KOPT-K1 (cell line): Measurements from ENCODE around the gene PDGFRA.

Experiments
- H3K27ac ChIP-seq: fragments of 200-600 bp; sonication (generic); 2 replicates; pipeline ENCODE4 v1.5.1; 2016; ENCODE audit warnings: antibody characterized with exemption, mild to moderate bottlenecking, low read depth, low read length; ENCODE audit not compliant: poor library complexity, severe bottlenecking
- H3K36me3 ChIP-seq: fragments of 200-600 bp; sonication (generic); 2 replicates; pipeline ENCODE4 v1.5.1; 2017; ENCODE audit warnings: antibody characterized with exemption, mild to moderate bottlenecking, low read length, moderate library complexity; ENCODE audit not compliant: insufficient read depth
- H3K9me3 ChIP-seq: fragments of 200-600 bp; sonication (generic); 2 replicates; pipeline ENCODE4 v1.5.1; 2017; ENCODE audit warnings: antibody characterized with exemption, low read length, mild to moderate bottlenecking; ENCODE audit not compliant: insufficient read depth, poor library complexity, severe bottlenecking

Gene PDGFRA

DNA sequence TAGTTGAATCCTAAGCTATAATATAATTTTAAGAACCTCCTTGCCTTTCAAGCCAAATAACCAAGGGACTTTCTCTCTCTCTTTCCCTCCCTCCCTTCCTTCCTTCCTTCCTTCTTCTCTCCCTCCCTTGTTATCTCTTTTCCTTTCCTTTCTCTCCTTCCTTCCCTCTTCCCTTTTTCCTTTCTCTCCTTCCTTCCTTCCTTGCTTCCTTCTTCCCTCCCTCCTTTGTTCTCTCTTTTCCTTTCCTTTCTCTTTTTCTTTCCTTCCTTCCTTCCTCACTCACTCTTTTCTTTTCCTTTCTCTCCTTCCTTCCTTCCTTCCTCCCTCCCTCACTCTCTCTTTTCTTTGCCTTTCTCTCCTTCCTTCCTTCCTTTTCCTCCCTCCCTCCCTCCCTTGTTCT, 42.4 kb downstream of the PDGFRA start:
- no peak overlapping the region for H3K27ac ChIP-seq
- H3K9me3 ChIP-seq = no peaks in the 10 kb centered on the region
- H3K36me3 ChIP-seq = no peaks in the 10 kb centered on the region

DNA sequence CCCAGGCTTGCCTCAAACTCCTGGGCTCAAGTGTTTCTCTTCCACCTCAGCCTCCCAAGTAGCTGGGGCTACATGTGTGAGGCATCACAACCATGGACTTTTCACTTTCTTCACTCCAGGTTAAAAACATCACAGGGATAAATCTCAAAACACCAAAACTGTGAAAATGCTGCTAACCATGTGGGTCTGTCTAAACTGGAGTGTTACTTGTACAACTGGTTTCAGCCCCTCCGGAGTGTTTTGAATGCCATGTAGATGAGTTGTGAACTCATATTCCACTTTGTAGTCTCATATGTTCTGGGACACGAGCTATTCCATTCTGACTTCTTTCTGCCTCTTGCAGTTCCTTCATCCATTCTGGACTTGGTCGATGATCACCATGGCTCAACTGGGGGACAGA, 43.0 kb downstream of the PDGFRA start:
- Histone ChIP-seq H3K9me3 (no peaks in the 10 kb centered on the region), H3K27ac (no peak overlapping the region), H3K36me3 (no peaks in the 10 kb centered on the region)

GRCh38 chr4:54274264-54274663, 45.2 kb downstream of the PDGFRA start:
- Histone ChIP-seq H3K27ac (no peak overlapping the region), H3K36me3 (no peaks in the 10 kb centered on the region), H3K9me3 (no peaks in the 10 kb centered on the region)

DNA sequence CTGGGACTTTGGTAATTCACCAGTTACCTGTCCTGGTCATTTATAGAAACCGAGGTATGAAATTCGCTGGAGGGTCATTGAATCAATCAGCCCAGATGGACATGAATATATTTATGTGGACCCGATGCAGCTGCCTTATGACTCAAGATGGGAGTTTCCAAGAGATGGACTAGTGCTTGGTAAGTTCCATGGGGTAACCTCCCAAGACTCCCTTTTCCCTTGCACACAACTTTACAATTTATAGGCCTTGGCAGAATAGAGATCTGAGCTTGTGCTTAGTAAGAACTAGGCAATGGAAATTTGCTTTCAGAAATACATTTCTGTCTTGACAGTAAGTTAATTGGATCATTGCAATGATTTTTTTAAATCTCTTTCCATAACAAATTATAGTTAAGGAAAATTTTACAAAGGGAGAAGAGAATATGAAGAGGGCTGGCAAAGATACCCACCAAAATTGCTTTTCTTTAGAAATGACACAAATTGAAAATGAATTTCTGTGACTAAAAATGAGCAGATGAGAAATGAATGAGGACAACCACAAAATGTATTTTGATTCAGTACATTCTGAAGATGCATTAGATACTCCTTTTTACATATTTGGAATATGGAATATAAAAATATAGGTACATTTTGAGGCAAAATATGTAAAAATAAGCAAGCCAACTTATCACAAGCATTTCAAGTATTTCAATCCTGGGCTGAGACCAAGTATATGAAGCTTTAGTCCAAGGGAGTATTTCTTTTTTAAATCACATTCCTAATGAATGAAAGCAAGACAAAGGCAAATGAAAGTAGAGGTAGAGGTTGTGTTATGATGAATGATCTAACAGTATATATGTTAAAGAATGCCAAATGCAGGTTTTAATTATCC, 45.9 kb downstream of the PDGFRA start:
- Histone ChIP-seq H3K9me3 (no peaks in the 10 kb centered on the region), H3K36me3 (no peaks in the 10 kb centered on the region), H3K27ac (no peak overlapping the region)

GRCh38 chr4:54276641-54277430, 47.7 kb downstream of the PDGFRA start:
- Histone ChIP-seq H3K36me3 (no peaks in the 10 kb centered on the region), H3K9me3 (no peaks in the 10 kb centered on the region), H3K27ac (no peak overlapping the region)

- no peak overlapping the region for H3K27ac ChIP-seq
- H3K36me3 ChIP-seq = no peaks in the 10 kb centered on the region
- no peaks in the 10 kb centered on the region for H3K9me3 ChIP-seq
Measured at GRCh38 chr4:54277691-54278090, 48.6 kb downstream of the PDGFRA start.

DNA sequence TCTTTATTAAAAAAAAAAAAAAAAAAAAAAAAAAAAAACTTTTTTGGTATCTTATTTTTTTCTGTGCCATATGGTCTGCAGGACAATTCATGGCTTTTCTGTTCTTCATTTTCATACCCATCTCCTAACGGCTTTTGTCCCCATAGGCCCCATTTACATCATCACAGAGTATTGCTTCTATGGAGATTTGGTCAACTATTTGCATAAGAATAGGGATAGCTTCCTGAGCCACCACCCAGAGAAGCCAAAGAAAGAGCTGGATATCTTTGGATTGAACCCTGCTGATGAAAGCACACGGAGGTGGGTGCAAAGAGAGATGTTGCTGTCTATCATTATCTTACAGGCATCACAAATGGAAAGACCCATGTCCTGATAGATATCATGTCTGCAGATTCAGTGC, 49.1 kb downstream of the PDGFRA start:
- Histone ChIP-seq H3K9me3 (no peaks in the 10 kb centered on the region), H3K27ac (no peak overlapping the region), H3K36me3 (no peaks in the 10 kb centered on the region)

DNA sequence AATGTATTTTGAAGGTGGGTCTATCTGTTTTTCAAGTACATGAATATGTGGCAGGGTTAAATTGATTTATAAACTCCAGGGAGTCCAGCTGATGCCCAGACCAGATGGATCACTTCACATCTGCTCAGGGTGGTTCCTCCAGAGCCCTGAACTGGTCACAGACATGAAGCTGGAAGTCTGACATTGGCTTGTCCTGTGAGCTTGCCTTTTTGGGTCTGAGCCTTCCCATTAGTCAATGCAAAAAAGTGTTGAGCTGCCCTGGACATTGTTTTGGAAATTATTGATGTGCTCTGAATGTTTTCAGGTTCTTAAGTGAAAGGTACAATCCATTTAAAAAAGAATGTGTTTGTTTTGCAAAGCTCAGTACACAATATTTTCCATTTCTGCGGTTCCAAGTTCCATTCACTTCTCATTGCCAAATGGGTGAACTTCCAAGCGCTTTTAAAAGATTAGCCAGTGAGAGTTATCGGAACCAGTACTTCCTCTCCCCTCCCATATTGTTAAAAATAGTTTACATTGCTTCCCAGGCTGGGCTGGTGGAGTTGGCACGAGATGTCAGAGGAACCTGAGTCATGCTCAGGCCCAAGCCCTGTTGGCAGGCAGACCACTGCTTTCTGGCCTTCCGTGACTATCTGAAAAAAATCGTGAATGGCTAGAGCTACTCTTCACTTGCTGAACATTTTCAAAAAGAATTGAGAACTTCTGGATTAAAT, 52.1 kb downstream of the PDGFRA start:
- H3K36me3 ChIP-seq = no peaks in the 10 kb centered on the region
- H3K27ac ChIP-seq = no peak overlapping the region
- H3K9me3 ChIP-seq = no peaks in the 10 kb centered on the region

- Histone ChIP-seq H3K9me3 (no peaks in the 10 kb centered on the region), H3K27ac (no peak overlapping the region), H3K36me3 (no peaks in the 10 kb centered on the region)
Measured at GRCh38 chr4:54282837-54283236, 53.7 kb downstream of the PDGFRA start.

DNA sequence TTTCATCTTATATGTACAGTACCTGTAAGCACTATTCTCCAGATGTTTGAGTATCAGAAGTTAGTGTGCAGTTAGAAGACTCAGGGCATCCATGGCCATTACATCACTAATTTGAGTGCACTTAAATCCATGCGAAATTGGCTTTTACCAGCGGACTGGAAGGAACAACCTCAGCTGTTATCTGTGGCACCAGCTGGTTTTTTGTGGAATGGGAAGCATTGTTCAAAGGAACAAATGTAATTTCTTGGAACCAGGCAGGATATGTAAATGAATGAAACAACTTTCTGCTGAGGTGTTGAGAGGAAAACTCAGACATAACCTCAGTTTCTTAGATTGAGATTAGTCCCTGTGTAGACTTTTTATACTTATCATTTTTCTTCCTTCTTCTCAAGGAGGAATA, 60.2 kb downstream of the PDGFRA start:
- Histone ChIP-seq H3K36me3 (no peaks in the 10 kb centered on the region), H3K27ac (no peak overlapping the region), H3K9me3 (no peaks in the 10 kb centered on the region)

GRCh38 chr4:54290980-54291379, 61.9 kb downstream of the PDGFRA start:
- no peaks in the 10 kb centered on the region for H3K36me3 ChIP-seq
- no peak overlapping the region for H3K27ac ChIP-seq
- H3K9me3 ChIP-seq = no peaks in the 10 kb centered on the region

DNA sequence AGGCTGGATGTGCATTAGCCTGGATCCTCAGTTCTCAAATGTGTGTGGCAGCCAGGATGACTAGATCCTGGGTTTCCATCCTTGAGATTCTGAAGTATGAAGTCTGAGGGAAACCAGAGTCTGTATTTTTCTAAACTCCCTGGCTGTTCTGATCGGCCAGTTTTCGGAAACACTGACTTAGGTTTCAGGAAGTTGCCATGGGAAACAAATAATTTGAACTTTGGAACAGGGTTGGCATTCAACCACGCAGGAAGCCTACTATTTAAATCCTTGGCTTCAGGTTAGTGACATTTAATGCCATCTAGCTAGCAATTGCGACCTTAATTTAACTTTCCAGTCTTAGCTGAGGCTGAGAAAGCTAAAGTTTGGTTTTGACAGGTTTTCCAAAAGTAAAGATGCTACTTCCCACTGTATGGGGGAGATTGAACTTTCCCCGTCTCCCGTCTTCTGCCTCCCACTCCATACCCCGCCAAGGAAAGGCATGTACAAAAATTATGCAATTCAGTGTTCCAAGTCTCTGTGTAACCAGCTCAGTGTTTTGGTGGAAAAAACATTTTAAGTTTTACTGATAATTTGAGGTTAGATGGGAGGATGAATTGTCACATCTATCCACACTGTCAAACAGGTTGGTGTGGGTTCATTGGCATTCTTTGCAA, 67.6 kb downstream of the PDGFRA start:
- no peaks in the 10 kb centered on the region for H3K36me3 ChIP-seq
- no peak overlapping the region for H3K27ac ChIP-seq
- H3K9me3 ChIP-seq = peaks cover 12% of the 10 kb centered on the region

DNA sequence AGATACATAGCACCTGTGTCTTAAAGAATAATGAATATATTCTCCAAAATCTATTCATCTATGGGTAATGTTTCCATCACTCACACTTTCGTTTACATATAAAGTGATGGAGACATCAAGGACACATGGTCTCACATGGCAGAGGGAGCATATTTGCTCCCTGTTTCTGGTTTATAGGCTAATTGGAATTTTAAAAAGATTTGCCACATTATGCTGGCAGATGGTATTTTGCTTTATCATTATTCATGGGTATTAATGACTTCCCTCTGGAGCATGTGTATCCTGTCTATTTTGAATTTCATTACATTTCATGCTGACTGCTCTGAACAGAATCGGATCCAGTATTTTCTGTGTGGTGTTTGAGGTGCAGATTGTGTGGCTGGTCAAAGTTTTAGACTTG, 79.0 kb downstream of the PDGFRA start:
- Histone ChIP-seq H3K9me3 (no peaks in the 10 kb centered on the region), H3K27ac (no peak overlapping the region), H3K36me3 (no peaks in the 10 kb centered on the region)

DNA sequence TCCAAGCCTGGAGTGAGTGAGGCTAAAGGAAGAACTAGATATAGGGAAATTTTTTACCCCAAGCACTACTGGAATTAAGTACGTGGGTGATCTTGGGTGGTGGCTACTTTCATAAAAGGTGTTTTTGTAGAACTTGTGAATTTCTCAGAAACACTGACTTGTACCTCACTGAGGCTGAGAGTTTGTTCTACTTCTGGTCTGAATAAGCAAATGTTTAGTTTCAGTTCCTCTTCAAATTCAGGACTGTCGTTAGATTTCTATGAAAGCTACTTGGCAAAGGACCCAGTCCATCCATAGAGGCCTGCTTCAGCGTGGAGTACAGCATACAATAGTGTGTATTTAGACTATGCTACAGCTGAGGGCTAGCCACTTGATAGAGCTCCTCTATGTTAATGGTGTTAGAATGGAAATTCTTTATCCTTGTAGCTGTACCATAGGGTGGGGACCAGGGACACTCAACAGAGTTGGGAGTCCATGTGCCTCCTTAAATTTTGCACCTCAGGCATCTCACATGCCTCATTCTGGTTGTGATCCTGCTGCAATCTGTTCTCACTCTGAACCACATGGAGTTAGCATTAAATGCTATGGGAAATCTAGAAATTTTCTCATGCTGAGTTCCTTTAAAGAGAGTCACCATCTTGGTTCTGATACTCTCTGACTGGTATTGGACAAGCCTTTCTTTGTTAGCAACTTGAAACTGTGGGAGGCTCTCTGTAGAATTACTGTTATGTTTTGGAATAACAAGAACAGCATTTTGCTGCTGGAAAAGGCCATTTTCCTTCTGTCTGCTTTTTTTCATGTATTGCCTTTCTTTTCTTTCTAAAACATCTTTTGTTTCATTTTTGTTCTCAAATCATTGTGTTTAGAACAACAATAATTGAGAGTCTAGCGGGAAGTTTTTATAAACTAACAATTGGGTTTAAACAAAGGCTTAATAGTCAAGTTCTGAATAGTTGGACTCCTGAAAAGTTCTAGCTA, 86.8 kb downstream of the PDGFRA start:
- Histone ChIP-seq H3K27ac (no peak overlapping the region), H3K36me3 (no peaks in the 10 kb centered on the region), H3K9me3 (no peaks in the 10 kb centered on the region)
